HTERT RPE-1 (cell line): ENCODE measurements around the gene GALNTL6.
"Not testable (repeated sequence)": the region's sequence is repeated elsewhere in the genome, so short reads cannot be mapped to it uniquely, and the experiment has no call there.

Experiments
- in situ Hi-C: fragments of 300-500 bp; cut with MboI; formaldehyde crosslinking; loops from 4 replicates; pipeline ENCODE4 v1.14.3; 2020; ENCODE audit warnings: low sequenced_read_pairs

GALNTL6 gene

GRCh38 chr4:173039617-173040577 lies 1226.7 kb downstream of the GALNTL6 start:
- in situ Hi-C loops: no loop called here

DNA sequence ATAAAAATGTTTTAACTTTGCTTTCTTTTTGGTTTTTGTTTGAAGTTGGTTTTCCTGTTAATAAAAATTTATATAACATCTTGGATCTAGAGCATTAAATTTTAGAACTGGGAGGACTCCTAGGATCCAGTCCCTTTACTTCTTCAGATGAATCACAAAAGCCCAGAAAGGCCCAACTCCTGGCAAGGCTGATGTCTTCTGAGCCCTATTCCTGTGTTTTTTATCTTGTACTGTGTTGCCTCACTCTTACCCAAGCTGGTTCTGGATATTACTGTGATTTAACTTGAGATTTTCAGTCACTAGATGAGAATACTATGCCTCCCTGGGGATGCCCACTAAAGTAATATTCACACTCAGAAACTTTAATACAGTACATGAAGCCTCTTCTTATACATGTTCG lies 1228.3 kb downstream of the GALNTL6 start:
- in situ Hi-C loops: no loop called here

DNA sequence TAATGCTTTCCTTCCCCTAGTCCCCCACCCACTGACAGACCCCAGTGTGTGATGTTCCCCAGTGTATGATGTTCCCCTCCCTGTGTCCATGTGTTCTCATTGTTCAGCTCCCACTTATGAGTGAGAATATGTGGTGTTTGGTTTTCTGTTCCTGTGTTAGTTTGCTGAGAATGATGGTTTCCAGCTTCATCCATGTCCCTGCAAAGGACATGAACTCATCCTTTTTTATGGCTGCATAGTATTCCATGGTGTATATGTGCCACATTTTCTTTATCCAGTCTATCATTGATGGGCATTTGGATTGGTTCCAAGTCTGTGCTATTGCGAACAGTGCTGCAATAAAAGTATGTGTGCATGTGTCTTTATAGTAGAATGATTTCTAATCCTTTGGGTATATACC lies 1228.9 kb downstream of the GALNTL6 start:
- in situ Hi-C loops: not testable (repeated sequence)

- in situ Hi-C loops: no loop called here
Observed at GRCh38 chr4:173044340-173044739, 1231.1 kb downstream of the GALNTL6 start.

DNA sequence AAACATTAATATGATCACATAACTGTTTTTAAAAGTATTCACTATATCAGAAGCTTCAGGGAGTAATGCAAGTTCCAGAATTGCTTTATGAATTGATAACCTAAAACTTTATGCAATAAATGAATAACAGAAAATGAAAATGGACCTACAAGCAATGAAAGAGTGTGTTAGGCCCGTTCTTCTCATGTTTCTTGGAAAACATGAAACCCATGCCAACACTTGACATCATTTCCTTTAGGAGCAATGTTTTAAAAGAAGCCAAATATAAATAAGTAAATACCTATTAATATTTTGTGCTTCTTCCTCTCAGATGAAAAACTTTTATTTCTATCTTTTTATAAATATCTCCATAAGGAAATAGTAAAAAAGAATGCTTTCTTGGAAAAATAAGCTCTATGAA lies 1232.4 kb downstream of the GALNTL6 start:
- in situ Hi-C loops: no loop called here

GRCh38 chr4:173046144-173046543 lies 1232.9 kb downstream of the GALNTL6 start:
- in situ Hi-C loops: no loop called here

DNA sequence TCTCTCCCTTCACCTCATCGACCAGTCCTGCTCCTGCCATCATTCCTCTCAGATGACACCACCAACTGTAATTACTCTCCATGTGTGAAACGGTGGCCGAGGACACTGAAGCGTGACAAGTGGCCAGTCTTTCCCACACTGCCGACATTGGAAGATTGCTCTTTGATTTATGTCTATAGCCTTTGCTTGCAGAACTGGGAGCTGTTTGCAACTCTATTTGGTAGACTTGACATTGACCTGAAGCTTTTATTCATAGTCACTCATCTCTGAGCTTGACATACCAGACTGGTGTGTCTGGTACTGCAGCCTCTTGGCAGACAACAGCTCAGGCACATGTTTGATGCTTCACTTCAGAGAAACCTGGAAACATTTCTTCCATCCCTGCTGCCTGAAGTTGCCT lies 1233.6 kb downstream of the GALNTL6 start:
- in situ Hi-C loops: no loop called here

- in situ Hi-C loops: no loop called here
Observed at GRCh38 chr4:173051232-173051631, 1238.0 kb downstream of the GALNTL6 start.

GRCh38 chr4:173051716-173052115 lies 1238.5 kb downstream of the GALNTL6 start:
- in situ Hi-C loops: no loop called here

DNA sequence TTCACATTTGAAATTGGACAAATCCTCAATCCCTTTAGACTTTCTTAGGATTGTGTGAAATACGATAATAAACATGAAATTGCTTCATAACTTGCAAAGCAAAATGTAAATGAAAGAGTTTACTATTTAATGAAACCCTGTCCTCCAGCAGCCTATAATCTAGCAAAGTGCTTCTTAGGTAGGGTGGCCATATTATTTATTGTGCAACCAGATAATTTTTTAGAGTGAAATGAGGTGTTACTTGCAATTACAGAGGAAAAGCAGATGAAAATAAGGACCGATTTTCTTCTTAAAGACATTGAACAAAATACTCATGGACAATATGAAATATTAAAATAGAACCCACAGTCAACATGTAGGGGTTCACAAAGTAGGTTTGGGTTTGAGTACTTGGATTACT lies 1239.2 kb downstream of the GALNTL6 start:
- in situ Hi-C loops: no loop called here

DNA sequence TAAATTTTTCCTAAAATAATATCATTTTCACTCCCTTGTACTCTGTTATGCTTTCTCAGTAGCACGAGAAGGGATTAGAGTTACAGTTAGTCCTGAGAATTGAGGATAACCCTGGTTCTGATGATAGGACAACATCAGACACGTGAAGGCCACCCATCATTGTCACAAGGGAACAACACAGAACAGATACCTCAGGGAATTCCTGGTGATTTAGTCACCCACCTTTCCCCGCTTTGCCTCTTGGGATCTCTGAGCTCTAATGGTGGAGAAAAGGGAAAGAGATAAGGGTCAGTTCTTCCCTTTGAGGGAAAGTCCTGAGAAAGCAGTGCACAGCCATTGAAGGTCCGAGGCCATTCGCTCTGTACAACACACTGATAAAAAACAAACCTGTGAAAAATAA lies 1243.1 kb downstream of the GALNTL6 start:
- in situ Hi-C loops: no loop called here

DNA sequence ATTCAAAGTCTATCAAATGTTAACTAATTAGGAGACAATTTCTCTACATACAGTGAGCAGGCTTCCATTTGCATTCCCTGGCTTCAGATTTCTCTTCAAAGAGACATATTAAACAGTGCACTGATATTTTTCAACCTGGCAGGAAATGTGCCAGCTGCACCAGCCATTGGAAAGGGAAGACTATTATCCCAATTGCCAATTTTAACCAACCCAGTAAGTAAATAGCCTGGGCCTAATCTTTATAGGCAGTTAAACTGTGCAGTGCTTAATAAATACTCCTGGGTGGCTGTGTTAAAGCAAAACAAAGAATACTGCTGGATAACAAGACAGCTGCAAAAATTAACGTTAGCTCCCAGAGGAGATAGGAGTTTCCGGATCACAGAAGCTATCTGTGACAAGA lies 1243.5 kb downstream of the GALNTL6 start:
- in situ Hi-C loops: no loop called here

GRCh38 chr4:173057442-173057841 lies 1244.2 kb downstream of the GALNTL6 start:
- in situ Hi-C loops: no loop called here

GRCh38 chr4:173057901-173058300 lies 1244.7 kb downstream of the GALNTL6 start:
- in situ Hi-C loops: no loop called here

GRCh38 chr4:173061160-173061559 lies 1248.0 kb downstream of the GALNTL6 start:
- in situ Hi-C loops: no loop called here

DNA sequence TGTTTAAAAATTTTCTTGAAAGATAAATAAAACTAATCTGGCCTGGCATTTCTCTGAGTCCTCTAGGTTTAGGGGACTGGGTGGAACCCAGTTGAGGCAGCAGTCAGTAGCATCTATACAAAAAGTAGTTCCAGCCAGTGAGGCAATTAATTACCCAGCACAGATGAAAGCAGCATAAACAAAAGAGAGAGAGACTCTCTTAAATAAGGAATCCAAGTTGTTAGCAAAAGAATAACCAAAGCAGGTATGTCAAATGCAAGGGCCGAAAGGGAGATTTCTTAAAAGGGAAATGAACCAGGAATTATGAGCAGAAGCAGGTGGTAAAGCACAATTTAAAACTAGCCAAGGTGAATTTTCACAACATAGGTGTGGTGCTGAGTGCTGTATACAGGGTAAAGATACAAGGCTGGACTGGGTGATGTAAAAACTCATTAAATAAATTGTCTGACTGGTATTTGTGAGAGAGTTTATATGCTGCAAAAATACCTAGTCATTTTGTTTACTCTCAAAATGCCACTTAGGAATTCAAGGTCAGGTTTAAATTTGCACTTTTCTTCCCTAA lies 1260.8 kb downstream of the GALNTL6 start:
- in situ Hi-C loops: no loop called here

- in situ Hi-C loops: no loop called here
Observed at GRCh38 chr4:173074501-173074946, 1261.3 kb downstream of the GALNTL6 start.

DNA sequence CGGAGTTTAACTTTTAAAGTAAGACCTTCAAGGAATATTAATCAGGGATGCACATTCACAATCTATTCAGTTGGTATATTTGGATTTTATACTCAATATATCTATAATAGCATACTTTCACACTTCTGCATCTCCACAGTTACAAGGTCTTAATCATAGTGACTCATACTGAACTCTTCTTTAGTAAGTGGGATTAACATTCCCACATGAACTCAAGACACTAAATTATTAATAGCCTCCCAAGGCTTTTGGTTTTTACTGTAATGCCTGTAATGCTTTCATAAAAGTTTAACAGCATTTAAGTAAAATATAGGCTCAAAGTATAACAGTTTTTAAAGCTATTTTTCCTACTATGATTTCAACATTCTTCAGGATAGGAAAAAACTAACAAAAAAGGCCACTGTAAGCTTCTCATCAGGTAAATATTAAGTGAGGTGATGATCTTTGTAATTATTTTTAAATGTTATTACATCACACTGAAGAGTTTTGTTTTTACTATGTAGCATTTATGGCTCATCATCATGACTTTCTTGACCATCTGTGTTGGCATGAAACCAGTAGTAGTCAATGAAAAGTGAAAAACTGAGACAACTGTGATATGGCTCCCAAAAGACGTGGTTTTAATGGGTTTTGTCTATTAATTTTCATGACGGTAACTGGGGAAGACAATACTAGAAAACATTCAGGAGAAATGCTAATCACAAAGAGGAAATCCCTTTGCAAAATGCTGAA lies 1263.9 kb downstream of the GALNTL6 start:
- in situ Hi-C loops: no loop called here

DNA sequence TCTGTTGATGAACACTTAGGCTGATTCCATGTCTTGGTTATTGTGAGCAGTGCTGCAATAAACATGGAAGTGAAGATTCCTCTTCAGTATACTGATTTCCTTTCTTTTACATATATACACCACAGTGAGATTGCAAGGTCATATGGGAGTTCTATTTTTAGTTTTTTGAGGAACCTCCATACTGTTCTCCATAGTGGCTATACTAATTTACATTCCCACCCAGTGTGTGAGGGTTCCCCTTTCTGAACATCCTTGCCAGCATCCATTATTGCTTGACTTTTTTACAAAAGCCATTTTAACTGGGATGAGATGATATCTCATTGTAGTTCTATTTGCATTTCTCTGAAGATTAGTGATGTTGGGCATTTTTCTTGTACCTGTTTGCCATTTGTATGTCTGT lies 1274.9 kb downstream of the GALNTL6 start:
- in situ Hi-C loops: no loop called here
